MG63 (cell line): Measurements from ENCODE around the gene HHLA2. TPM values are rescaled to one million over a fixed set of nuclear protein-coding genes. Genes with fewer than 3 reads are reported as not detected.

Experiments used
- DNase-seq: peaks from one replicate; pipeline ENCODE4 v3.0.0-alpha.2; 2020
- H3K27me3 ChIP-seq: fragments of 250-450 bp; sonication (Bioruptor Pico); 2 replicates; pipeline ENCODE4 v1.5.1; 2020; ENCODE audit warnings: mild to moderate bottlenecking, moderate library complexity
- H3K36me3 ChIP-seq: fragments of 250-450 bp; sonication (Bioruptor Pico); 2 replicates; pipeline ENCODE4 v1.5.1; 2020; ENCODE audit warnings: mild to moderate bottlenecking, moderate library complexity
- H3K4me3 ChIP-seq: fragments of 250-450 bp; sonication (Bioruptor Pico); 2 replicates; pipeline ENCODE4 v1.5.1; 2020; ENCODE audit warnings: mild to moderate bottlenecking, moderate library complexity
- H3K9me3 ChIP-seq: fragments of 250-450 bp; sonication (Bioruptor Pico); 2 replicates; pipeline ENCODE4 v1.5.1; 2020; ENCODE audit warnings: mild to moderate bottlenecking, moderate library complexity
- total RNA-seq: library from RNA; depleted of rRNA; stranded (reverse); fragments of >200 nt; shearing (Covaris generic); gene quantifications from 2 replicates; pipeline ENCODE4 v1.2.3, GENCODE V29; 2014; ENCODE audit warnings: low replicate concordance

HHLA2 gene
- total RNA-seq, 1 experiment from 2014 or later: not detected

GRCh38 chr3:108327168-108327567 is 30.8 kb downstream of the HHLA2 start:
- DNase-seq: no peak
- no peaks in the 10 kb centered on the region for H3K27me3 ChIP-seq
- H3K9me3 ChIP-seq: peaks cover 13% of the 10 kb centered on the region
- H3K4me3 ChIP-seq: no peak overlapping the region
- no peaks in the 10 kb centered on the region for H3K36me3 ChIP-seq

- Histone ChIP-seq H3K9me3 (peaks cover 13% of the 10 kb centered on the region), H3K27me3 (no peaks in the 10 kb centered on the region), H3K36me3 (no peaks in the 10 kb centered on the region), H3K4me3 (no peak overlapping the region)
- DNase-seq: no peak
These were observed 32.6 kb downstream of the HHLA2 start for GRCh38 chr3:108328821-108329486.

GRCh38 chr3:108329508-108329907 is 33.2 kb downstream of the HHLA2 start:
- no peak overlapping the region for H3K4me3 ChIP-seq
- no peaks in the 10 kb centered on the region for H3K36me3 ChIP-seq
- DNase-seq: no peak
- H3K27me3 ChIP-seq: no peaks in the 10 kb centered on the region
- peaks cover 13% of the 10 kb centered on the region for H3K9me3 ChIP-seq

DNA sequence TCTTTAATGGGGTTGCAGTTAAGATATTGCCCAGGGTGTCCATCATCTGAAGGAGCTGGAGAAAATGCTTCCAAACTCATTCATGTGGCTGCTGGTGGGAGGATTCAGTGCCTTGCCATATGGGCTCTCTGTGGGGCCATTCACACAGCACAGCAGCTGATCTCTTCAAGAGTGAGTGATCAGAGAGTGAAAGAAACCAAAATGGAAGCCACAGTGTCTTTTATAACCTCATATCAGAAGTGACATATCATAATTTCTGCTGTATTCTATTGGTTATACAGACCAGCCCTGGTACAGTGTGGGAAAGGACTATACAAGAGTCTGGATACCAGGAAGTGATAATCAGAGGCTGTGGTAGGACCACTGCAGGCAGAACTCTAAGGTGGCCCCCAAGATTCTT is 33.6 kb downstream of the HHLA2 start:
- Histone ChIP-seq H3K4me3 (no peak overlapping the region), H3K36me3 (no peaks in the 10 kb centered on the region), H3K9me3 (peaks cover 13% of the 10 kb centered on the region), H3K27me3 (no peaks in the 10 kb centered on the region)
- DNase-seq: no peak

DNA sequence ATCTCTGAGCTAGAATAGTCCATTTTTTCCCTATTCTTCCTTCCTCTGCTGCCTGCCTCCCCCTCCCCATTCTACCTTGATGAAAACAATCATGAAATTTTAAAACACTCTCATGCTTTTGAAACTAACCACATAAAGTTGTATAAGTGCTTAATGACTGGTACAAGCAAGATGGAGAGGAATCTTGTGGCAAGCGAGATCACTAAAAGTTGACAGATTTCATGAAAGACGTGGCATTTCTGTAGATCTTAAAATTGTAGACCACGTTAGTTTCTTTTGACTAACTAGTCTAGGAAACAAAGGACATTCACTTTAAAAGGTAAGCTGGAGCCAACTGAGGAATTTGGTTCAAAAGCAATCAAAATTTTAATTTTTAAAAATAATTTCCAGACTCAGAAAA is 35.4 kb downstream of the HHLA2 start:
- Histone ChIP-seq H3K27me3 (no peaks in the 10 kb centered on the region), H3K4me3 (no peak overlapping the region), H3K36me3 (no peaks in the 10 kb centered on the region), H3K9me3 (peaks cover 11% of the 10 kb centered on the region)
- no peak for DNase-seq

DNA sequence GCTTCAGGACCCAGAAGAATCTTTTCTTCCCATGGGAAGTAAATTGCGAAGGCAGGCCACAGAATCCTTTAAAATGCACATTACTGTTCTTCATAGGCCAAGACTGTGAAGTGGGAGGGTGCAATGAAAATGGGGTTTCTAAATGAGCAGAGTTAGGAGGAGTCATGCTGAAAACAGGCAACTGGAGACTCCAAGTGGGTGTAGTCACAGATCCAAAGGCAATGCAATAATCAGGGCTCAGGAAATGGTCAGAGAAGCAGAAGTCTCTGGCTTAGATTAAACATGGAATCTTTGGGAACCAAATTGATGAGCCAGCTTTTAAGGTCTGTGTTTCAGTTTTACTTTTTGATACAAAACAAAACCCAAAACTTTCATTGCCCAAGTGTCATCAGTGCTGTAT is 37.6 kb downstream of the HHLA2 start:
- H3K27me3 ChIP-seq: no peaks in the 10 kb centered on the region
- H3K9me3 ChIP-seq: no peaks in the 10 kb centered on the region
- no peak overlapping the region for H3K4me3 ChIP-seq
- DNase-seq: no peak
- no peaks in the 10 kb centered on the region for H3K36me3 ChIP-seq

GRCh38 chr3:108334701-108335100 is 38.4 kb downstream of the HHLA2 start:
- Histone ChIP-seq H3K4me3 (no peak overlapping the region), H3K36me3 (no peaks in the 10 kb centered on the region), H3K9me3 (no peaks in the 10 kb centered on the region), H3K27me3 (no peaks in the 10 kb centered on the region)
- peak; percentile 35 for DNase-seq

- H3K27me3 ChIP-seq: no peaks in the 10 kb centered on the region; the same call in 1 of the 2 replicates
- no peak overlapping the region for H3K4me3 ChIP-seq
- no peaks in the 10 kb centered on the region for H3K36me3 ChIP-seq
- H3K9me3 ChIP-seq: no peaks in the 10 kb centered on the region
- no peak for DNase-seq
These were observed 42.7 kb downstream of the HHLA2 start for GRCh38 chr3:108338901-108339545.

GRCh38 chr3:108341911-108342310 is 45.6 kb downstream of the HHLA2 start:
- no peak for DNase-seq
- no peaks in the 10 kb centered on the region for H3K9me3 ChIP-seq
- H3K4me3 ChIP-seq: no peak overlapping the region
- no peaks in the 10 kb centered on the region for H3K36me3 ChIP-seq
- H3K27me3 ChIP-seq: no peaks in the 10 kb centered on the region; the same call in 1 of the 2 replicates

- Histone ChIP-seq H3K27me3 (no peaks in the 10 kb centered on the region; the same call in 1 of the 2 replicates), H3K9me3 (no peaks in the 10 kb centered on the region), H3K36me3 (no peaks in the 10 kb centered on the region), H3K4me3 (no peak overlapping the region)
- DNase-seq: no peak
These were observed 46.6 kb downstream of the HHLA2 start for GRCh38 chr3:108342837-108343486.

DNA sequence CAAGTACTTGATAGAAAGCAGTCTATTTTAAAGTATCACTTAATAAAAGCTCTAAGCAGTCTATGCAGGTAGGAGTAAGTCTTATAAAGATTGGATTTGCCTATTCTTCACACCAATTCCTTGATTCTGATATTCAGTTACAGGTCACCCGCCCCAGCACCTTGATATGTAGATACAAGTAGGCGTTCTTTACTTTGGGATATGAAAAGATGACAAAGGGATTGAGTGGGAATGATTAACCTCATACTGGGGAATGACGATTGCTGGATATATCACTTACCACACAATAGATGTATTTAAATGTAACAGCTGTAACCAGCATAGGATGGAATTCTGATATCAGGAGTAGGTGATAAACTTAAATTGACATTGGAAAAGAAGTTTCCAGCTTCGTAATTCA is 47.1 kb downstream of the HHLA2 start:
- no peaks in the 10 kb centered on the region; the same call in 1 of the 2 replicates for H3K27me3 ChIP-seq
- no peaks in the 10 kb centered on the region for H3K36me3 ChIP-seq
- no peak for DNase-seq
- no peak overlapping the region for H3K4me3 ChIP-seq
- no peaks in the 10 kb centered on the region for H3K9me3 ChIP-seq

- Histone ChIP-seq H3K36me3 (no peaks in the 10 kb centered on the region), H3K9me3 (no peaks in the 10 kb centered on the region), H3K4me3 (no peak overlapping the region), H3K27me3 (no peaks in the 10 kb centered on the region; the same call in 1 of the 2 replicates)
- DNase-seq: no peak
These were observed 49.3 kb downstream of the HHLA2 start for GRCh38 chr3:108345492-108346205.

DNA sequence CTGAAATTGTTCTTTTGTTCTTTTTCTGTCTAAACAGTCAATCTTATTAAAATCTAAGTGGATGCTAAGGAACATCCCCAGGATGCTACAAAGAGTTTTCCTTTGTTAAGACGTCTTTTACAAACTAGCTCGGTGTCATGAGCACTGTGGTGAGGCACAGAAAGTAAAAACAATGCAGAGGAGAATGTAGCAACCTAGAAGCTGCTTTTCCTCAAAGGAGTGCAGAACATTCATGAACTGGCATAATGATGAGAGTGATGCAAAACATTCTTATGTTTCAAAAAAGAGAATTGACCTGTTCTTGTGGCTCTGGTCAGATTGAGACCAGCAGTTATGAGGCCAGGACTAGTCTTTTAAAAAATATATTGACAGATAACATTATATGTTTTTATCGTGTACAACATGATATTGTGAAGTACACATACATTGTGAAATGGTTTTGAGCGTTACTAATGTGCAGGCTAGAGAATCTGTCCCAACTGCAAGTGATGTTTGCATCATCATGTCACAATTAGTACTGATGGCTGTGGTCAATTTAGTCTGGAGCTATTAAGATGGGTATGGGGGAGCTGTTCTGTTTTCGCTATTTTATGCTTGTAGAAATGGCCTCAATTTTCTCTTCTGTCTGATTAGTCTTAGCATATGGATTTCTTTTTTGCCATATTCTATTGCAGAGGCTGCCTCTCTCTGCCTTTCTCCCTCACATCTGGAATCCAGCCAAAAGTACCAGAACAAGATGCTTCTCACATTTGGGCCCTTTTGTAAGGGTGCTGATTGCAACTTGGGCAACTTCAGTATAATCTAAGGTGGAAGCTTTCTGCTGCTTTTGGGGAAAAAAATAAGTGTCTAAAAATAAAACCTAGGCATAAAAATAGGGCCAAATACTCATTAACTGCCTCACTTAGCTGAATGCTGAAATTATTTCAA is 50.2 kb downstream of the HHLA2 start:
- DNase-seq: no peak
- no peaks in the 10 kb centered on the region; the same call in 1 of the 2 replicates for H3K27me3 ChIP-seq

DNA sequence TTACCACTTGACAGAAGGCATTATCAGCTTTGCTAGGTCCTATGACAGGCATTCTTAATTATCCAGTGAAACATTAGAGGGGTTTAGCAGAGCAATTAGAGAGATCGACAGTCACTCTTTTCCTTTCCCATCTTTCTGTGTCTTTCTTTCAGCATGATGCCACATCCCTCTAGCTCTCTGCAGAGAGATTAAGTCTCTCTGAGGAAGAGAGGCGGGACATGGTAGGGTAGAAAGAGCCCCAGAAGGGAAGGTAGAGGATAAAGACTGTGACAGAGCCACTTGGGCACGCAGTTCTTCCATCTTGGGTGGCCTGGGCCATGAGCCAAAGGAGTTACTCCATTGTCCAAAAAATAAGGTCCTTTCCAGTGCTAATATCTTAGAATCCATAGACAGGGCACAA is 55.8 kb downstream of the HHLA2 start:
- DNase-seq: no peak
- Histone ChIP-seq H3K36me3 (no peaks in the 10 kb centered on the region), H3K4me3 (no peak overlapping the region), H3K27me3 (no peaks in the 10 kb centered on the region), H3K9me3 (no peaks in the 10 kb centered on the region)

More for the DNA sequence above, 50.2 kb downstream of the HHLA2 start:
- Histone ChIP-seq H3K4me3 (no peak overlapping the region), H3K36me3 (no peaks in the 10 kb centered on the region), H3K9me3 (no peaks in the 10 kb centered on the region)

- no peak for DNase-seq
- Histone ChIP-seq H3K36me3 (no peaks in the 10 kb centered on the region), H3K9me3 (no peaks in the 10 kb centered on the region), H3K4me3 (no peak overlapping the region), H3K27me3 (no peaks in the 10 kb centered on the region)
These were observed 58.2 kb downstream of the HHLA2 start for GRCh38 chr3:108354562-108354961.

- no peak for DNase-seq
- Histone ChIP-seq H3K36me3 (no peaks in the 10 kb centered on the region), H3K9me3 (no peaks in the 10 kb centered on the region), H3K27me3 (0 out of 2 replicates have a peak, but pooled peaks cover 2% of the 10 kb centered on the region), H3K4me3 (no peak overlapping the region)
These were observed 60.7 kb downstream of the HHLA2 start for GRCh38 chr3:108357042-108357441.
